GM18520 (cell line): ENCODE data around the gene ZSCAN9.

Source experiments
- ATAC-seq: cut with Tn5 transposase; IDR thresholded peaks from one replicate; pipeline ENCODE4 v1.9.1; 2021; ENCODE audit not compliant: unreplicated experiment

ZSCAN9 gene

DNA sequence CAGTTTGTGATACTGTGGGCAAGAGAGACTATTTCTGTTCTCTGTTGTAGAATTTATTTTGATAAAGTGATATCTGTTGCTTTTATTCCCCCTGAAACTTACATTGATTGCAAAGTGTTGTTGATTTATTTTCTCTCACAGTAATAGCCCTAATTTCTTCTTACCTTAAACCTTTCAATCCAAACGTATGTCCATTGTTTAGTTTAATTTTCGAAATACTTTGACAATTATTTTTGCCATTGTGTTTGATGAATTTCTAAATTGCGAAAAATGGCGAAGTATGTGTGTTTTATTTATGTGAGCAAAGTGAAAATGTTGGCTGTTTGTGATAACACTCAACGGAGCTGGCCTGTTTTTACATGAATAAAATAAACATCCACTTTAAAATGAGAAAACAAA lies 41.5 kb downstream of the ZSCAN9 start:
- no peak for ATAC-seq

- peak; percentile 72 for ATAC-seq
These were observed 42.1 kb downstream of the ZSCAN9 start, which contains the start of gene ZSCAN26 for GRCh38 chr6:28266962-28267694. TSS of gene ZSCAN26 (plus strand) at chr6:28267143. CDS start at chr6:28271920, 4,777 bp downstream.

DNA sequence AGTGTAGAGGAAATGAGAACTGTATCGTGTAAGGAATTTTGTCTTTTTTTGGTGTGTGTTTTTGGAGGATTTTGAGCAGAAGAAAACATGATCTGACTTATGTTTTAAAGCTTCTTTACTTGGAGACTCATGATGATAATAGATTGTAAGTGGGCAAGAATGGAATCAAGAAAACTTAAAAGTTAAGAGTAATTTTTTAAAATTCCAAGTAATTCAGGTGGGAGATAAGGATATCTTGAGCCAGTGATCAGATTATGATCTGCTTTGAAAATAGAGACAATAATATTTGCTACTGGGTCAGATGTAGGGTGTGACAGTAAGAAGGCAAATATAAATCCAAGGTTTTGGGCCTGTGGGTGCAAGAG lies 42.6 kb downstream of the ZSCAN9 start:
- ATAC-seq: no peak

- ATAC-seq: no peak
These were observed 44.4 kb downstream of the ZSCAN9 start for GRCh38 chr6:28269492-28269891.

- ATAC-seq: no peak
These were observed 49.8 kb downstream of the ZSCAN9 start for GRCh38 chr6:28274888-28275287.

DNA sequence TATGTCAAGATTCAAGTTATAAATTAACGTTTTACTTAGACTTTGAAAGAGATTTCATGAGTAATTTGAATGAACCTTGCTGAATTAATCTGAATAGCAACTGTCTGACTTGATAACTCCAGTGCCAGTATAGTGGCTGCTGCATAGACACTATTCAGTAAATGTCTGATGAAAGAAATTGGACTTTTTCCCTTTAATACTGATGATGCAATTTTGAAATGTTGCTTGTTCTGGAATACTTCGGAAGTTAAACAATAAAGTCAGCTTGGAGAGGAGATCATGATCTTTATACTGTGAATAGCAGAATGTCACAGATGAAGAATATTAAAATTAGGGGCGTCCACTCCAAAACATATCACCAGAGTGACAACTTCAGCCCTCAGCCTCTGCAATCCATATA lies 52.7 kb downstream of the ZSCAN9 start:
- no peak for ATAC-seq

DNA sequence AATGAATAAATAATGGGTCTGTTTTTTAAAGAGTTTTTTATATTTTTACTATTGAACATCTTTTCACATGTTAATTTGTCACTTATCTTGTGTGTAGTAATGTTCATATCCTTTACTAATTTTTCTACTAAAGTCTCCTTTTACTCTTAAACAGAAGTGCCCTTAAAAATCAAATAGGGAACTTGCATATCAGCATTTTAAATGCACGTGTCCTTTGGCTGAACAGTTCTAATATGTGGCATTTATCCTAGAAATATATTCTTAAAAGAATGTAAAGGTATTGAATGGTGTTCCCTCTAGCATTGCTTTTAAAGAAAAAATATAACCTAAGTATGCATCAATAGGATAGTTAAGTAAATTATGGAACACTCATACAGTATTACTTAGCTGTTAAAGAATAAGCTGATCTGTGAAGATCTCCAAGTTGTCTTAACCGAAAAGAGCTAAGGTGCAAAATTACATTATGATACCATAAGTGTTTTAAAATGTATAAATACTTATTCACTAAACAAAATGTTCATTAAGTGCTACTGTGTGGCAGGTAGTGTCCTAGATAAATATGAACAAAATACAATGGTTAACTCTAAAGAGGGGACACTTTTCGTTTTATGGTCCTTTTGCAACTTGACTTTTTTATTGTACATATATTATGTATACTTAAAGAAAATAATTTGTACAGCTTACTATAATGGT lies 55.7 kb downstream of the ZSCAN9 start:
- no peak for ATAC-seq

- ATAC-seq: no peak
These were observed 56.4 kb downstream of the ZSCAN9 start, which contains the start of gene PGBD1 for GRCh38 chr6:28281288-28282064. TSS of gene PGBD1 (plus strand) at chr6:28281572. CDS start at chr6:28283814, 2,242 bp downstream.

- no peak for ATAC-seq
These were observed 57.9 kb downstream of the ZSCAN9 start for GRCh38 chr6:28282926-28283325.
